Measurements from ENCODE around the gene DTNB. TPM values are rescaled to one million over a fixed set of nuclear protein-coding genes. Genes with fewer than 3 reads are reported as not detected.
"Not testable (repeated sequence)": the region's sequence is repeated elsewhere in the genome, so short reads cannot be mapped to it uniquely, and the experiment has no call there.

DTNB gene
- total and polyA plus RNA-seq, 2 of the 4 experiments (the other 2 are of a cell fraction): 3.8 to 5.3 TPM

- H3K14ac ChIP-seq (replicated peaks; ENCODE audit: low read depth, low read length); H3K9ac ChIP-seq (ENCODE audit: low read depth, low read length); H3K9me1 ChIP-seq (ENCODE audit: insufficient read depth, low read length); H2BK20ac ChIP-seq (ENCODE audit: low read depth, low read length); POLR2A ChIA-PET (ENCODE audit: unreplicated experiment); H4K91ac ChIP-seq (ENCODE audit: insufficient read depth, low read depth, low read length); H3K18ac ChIP-seq (ENCODE audit: low read depth, low read length); H2AFZ ChIP-seq (replicated peaks; ENCODE audit: low read length, poor library complexity); intact Hi-C loops (cut with micrococcal nuclease); H2BK120ac ChIP-seq (ENCODE audit: low read depth, low read length); H3K79me1 ChIP-seq (ENCODE audit: low read depth in 1 of 2, low read length in 2 of 2); H3K23ac ChIP-seq (ENCODE audit: low read depth, low read length); H3K9me3 ChIP-seq (ENCODE audit: control insufficient read depth, insufficient read depth, low read length); H3K4me3 ChIP-seq (ENCODE audit: insufficient read depth, low read depth, low read length); in situ Hi-C loops (cut with MboI; ENCODE audit: low sequenced_read_pairs); dilution Hi-C loops (cut with HindIII; ENCODE audit: low sequenced_read_pairs, unreplicated experiment); DNase-seq; H3K27ac ChIP-seq (ENCODE audit: insufficient read depth, low read length); H4K8ac ChIP-seq (ENCODE audit: low read depth in 2 of 2, low read length in 2 of 2); BruUV-seq (replicated peaks); H3K4ac ChIP-seq (ENCODE audit: low read depth, low read length); H4K5ac ChIP-seq (ENCODE audit: low read depth, low read length); CTCF ChIA-PET; H2BK15ac ChIP-seq (ENCODE audit: low read depth, low read length); H3K4me1 ChIP-seq (ENCODE audit: control insufficient read depth, insufficient read depth, low read length); H3K56ac ChIP-seq (ENCODE audit: extremely low read depth, insufficient read depth, low read length); H3K36me3 ChIP-seq (ENCODE audit: control insufficient read depth, insufficient read depth, low read length); ATAC-seq (ENCODE audit: low read depth); H3K4me2 ChIP-seq (ENCODE audit: low read depth, low read length); H2AK5ac ChIP-seq (ENCODE audit: low read depth, low read length); H2AK9ac ChIP-seq (replicated peaks; ENCODE audit: low read depth, low read length, poor library complexity); H4K20me1 ChIP-seq (ENCODE audit: insufficient read depth, low read length); H3K27me3 ChIP-seq (ENCODE audit: control insufficient read depth, insufficient read depth, low read length); H2BK5ac ChIP-seq (ENCODE audit: low read depth, low read length, poor library complexity, severe bottlenecking): not testable (repeated sequence)
- WGBS, 2 experiments (ENCODE audit: extremely low coverage in 2 of 2, insufficient read length in 1 of 2): no CpG with 5 or more reads among the region's 34 CpGs
Measured at GRCh38 chr2:25633801-25634200, 39.6 kb downstream of the DTNB start.
